AG04450 (cell line): Measurements from ENCODE around the gene COBL. TPM values are rescaled to one million over a fixed set of nuclear protein-coding genes. Genes with fewer than 3 reads are reported as not detected.

Experiments
- CTCF ChIA-PET: fragments of 300-600, 350-600 bp; formaldehyde crosslinking; extraction: SDS; loops from one replicate; lab custom pipeline; 2022; ENCODE audit warnings: antibody characterized with exemption, inconsistent platforms; lab: Charles Lee
- POLR2A ChIA-PET: fragments of 350-600 bp; formaldehyde crosslinking; extraction: SDS; loops from one replicate; lab custom pipeline; 2021; ENCODE audit warnings: antibody characterized with exemption, inconsistent platforms; lab: Yijun Ruan, JAX
- DNase-seq: peaks from one replicate; pipeline ENCODE4 v3.0.0-alpha.2; 2011; ENCODE audit warnings: low read depth, low spot score
- H3K27ac ChIP-seq: one replicate; pipeline ENCODE4 v1.5.1; 2012; ENCODE audit warnings: low read depth, low read length, control low read depth
- H3K27me3 ChIP-seq: one replicate; pipeline ENCODE4 v1.6.0; 2012; ENCODE audit warnings: low read length; ENCODE audit not compliant: control insufficient read depth, insufficient read depth
- H3K4me3 ChIP-seq: 2 replicates; pipeline ENCODE4 v1.5.1; 2011; ENCODE audit warnings: mild to moderate bottlenecking, low read depth, low read length, control low read depth
- H3K9me3 ChIP-seq: 2 replicates; pipeline ENCODE4 v1.5.1; 2012; ENCODE audit warnings: low read length; ENCODE audit not compliant: control insufficient read depth, insufficient read depth
- polyA plus RNA-seq: library from polyadenylated mRNA; depleted of rRNA; stranded (reverse); fragments of >200 nt; gene quantifications from 2 replicates; pipeline ENCODE4 v1.2.3, GENCODE V29; 2011
- TF ChIP-seq, protein P1 (sequence below): IDR thresholded peaks from 2 replicates; pipeline ENCODE4 v1.5.1; 2011; ENCODE audit warnings: low read depth, low read length, control low read depth, inconsistent platforms

COBL gene
- polyA plus RNA-seq, 1 experiment: 0.06 TPM

DNA sequence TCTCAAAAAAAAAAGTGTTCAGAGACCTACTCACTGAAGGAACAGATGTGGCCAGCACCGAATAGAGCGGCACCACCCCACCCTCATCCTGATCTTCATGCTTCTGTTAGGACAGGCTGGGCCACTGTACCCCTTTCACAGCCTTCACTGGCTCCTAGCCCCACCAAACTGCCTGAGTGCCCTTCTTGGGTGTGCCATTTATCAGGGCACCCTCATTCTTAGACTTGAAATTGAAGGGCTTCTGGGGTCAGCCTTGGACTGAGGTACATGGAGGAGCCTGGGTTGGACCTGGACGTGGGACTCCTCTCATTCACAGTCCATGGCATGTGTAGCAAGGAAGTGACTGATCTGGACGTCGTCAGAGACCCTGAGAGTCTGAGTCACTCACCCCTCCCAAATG lies 190.3 kb downstream of the COBL start:
- DNase-seq: no peak
- Histone ChIP-seq H3K4me3 (no peak overlapping the region), H3K27ac (no peak overlapping the region), H3K9me3 (no peaks in the 10 kb centered on the region), H3K27me3 (peaks cover 3% of the 10 kb centered on the region)
- ChIA-PET CTCF (interaction anchor here (0.6 to 1.2 kb wide), 2 partner anchors 16 to 1889 kb away, joined by 3 read pairs; no protein-coding TSS in a partner anchor), POLR2A (no interaction called here)
- TF ChIP-seq, protein P1, sequence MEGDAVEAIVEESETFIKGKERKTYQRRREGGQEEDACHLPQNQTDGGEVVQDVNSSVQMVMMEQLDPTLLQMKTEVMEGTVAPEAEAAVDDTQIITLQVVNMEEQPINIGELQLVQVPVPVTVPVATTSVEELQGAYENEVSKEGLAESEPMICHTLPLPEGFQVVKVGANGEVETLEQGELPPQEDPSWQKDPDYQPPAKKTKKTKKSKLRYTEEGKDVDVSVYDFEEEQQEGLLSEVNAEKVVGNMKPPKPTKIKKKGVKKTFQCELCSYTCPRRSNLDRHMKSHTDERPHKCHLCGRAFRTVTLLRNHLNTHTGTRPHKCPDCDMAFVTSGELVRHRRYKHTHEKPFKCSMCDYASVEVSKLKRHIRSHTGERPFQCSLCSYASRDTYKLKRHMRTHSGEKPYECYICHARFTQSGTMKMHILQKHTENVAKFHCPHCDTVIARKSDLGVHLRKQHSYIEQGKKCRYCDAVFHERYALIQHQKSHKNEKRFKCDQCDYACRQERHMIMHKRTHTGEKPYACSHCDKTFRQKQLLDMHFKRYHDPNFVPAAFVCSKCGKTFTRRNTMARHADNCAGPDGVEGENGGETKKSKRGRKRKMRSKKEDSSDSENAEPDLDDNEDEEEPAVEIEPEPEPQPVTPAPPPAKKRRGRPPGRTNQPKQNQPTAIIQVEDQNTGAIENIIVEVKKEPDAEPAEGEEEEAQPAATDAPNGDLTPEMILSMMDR: no peak

DNA sequence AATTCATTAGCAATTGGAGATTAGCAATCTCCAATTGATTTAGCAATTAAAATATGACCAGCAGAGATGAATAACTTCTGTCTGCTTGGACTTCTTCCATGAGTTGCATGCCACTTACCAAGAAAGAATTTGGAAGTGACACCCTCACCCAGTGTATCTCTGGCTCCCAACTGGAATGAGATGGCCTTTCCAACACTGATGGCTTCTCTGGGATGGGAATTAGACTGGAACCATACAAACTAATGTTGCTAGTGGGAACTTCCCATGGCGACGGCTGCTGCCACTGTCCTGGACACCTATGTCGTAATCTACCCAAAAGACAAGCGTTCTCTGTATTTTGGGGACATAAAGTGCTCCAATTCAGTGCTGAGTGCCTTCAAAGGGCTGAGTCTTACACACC lies 192.3 kb downstream of the COBL start:
- DNase-seq: no peak
- CTCF ChIA-PET: no interaction called here
- Histone ChIP-seq H3K27me3 (peaks cover 3% of the 10 kb centered on the region), H3K27ac (no peak overlapping the region), H3K4me3 (no peak overlapping the region), H3K9me3 (no peaks in the 10 kb centered on the region)
- POLR2A ChIA-PET: no interaction called here
- TF ChIP-seq, protein P1: no peak

DNA sequence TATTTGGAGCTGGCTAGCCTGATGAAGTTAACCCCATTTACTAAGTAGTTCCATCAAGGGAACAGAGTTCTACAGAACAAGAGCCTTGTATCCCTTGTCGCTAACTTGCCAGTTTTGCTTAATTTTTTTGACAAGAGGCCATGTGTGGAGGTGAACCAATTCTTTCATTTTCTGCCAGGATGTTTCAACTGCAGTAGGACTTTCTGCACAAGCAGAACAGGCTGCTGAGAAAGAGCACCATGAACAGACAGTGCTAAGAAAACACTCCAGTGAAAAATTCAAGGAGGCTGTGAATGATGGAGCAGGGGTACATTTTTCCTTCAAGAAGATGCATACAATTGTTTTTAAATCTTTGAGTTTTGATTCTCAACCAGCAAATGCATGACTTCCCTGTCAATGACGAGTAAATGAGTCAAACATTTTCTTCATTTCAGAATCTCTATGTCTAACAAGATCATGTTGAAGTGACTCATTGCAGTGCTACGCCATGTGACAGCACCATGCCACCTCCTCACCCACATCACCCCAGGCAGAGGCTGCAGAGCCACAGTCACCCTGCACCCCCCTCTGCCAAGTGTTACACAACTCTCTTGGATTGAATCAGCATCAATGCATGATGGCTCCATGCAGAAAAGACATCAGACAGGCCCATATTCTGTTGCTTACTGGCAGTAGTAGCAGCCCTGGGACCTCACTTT lies 193.1 kb downstream of the COBL start:
- H3K27ac ChIP-seq: no peak overlapping the region
- DNase-seq: peak; percentile 38
- TF ChIP-seq, protein P1: no peak
- H3K9me3 ChIP-seq: no peaks in the 10 kb centered on the region
- ChIA-PET CTCF (no interaction called here), POLR2A (no interaction called here)
- no peak overlapping the region for H3K4me3 ChIP-seq
- H3K27me3 ChIP-seq: no peaks in the 10 kb centered on the region

DNA sequence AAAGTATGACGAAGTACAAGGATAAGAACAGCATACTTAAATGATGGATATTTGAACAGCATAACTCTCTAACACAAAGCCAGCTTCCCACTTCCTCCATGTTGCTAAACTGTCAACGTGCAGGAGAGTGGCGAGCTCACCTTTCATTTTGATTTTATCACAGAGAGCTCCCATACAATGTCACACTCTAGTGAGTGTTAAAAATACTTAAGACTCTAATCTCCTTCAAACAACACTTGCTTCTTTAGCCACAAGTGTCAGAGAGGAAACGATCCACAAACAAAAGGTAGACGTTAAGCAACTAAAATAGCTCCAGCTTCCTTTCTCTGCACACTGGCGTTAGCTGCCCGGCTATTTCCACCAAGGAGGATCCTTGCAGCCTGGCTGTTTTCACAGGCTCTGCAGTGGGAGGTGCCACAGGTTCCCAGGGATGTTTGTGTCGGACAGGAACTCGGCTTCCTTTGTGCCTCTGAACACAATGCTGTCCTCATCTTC lies 194.6 kb downstream of the COBL start:
- Histone ChIP-seq H3K4me3 (no peak overlapping the region), H3K27me3 (no peaks in the 10 kb centered on the region), H3K27ac (no peak overlapping the region), H3K9me3 (no peaks in the 10 kb centered on the region)
- POLR2A ChIA-PET: no interaction called here
- TF ChIP-seq, protein P1: no peak
- no peak for DNase-seq
- CTCF ChIA-PET: interaction anchor here (1.8 kb wide), 1 partner anchor 41 kb away, joined by 7 read pairs; no protein-coding TSS in a partner anchor

DNA sequence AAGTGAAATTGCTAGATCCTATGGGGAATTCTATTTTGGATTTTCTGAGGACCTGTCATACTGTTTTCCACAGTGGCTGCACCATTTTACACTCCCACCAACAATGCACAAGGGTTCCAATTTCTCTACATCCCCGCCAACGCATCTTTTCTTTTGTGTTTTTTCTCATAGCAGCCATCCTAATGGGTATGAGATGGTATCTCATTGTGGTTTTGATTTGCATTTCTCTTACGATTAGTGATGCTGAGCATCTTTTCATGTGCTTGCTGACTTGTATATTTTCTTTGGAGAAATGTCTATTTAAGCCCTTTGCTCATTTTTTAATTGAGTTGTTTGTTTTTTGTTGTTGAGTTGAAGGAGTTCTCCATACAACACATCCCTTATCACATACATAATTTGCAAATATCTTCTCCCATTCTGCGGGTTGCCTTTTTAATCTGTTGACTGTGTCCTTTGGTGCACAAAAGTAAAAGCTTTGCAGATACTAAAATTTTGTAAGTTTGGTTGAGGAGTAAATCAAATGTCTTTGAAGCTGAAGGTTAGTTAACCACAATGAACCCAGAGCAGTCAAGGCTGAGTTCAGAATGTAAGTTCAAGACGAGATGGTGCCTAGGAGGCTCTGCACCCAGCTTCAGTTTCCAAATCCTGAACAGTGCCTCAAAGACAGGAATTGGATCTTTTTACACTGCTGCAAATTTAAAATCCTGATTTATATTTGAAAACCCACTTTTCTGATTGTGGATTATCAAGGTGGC lies 195.4 kb downstream of the COBL start:
- no peak overlapping the region for H3K4me3 ChIP-seq
- no peak for DNase-seq
- CTCF ChIA-PET: interaction anchor here (1.8 kb wide), 1 partner anchor 42 kb away, joined by 7 read pairs; no protein-coding TSS in a partner anchor

More for the DNA sequence above, 195.4 kb downstream of the COBL start:
- H3K9me3 ChIP-seq: no peaks in the 10 kb centered on the region
- no peaks in the 10 kb centered on the region for H3K27me3 ChIP-seq
- TF ChIP-seq, protein P1: no peak
- H3K27ac ChIP-seq: no peak overlapping the region
- POLR2A ChIA-PET: no interaction called here
